ENCODE data around the gene FOXP1.

DNA sequence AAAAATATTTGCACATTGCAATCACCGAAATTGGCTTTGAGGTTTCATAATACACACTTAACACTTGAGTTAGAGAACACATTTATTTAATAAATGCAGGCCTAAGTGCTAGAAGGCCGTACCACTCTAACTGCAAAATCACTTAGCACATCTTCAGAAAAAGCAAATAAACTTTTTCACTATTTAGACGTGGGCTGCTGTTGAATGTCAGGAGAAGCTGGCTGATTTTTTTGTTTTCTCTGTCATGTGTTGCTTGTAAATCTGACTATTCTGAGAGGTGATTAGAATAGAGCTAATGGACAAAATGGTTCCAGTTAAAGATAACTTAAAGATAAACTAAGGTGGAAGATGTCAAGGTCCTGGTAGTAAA lies 265.1 kb downstream of the FOXP1 start:
- TF ChIP-seq POLR2A (IDR thresholded peaks at IDR 0.05), result no peak
- TF ChIP-seq, protein P1, sequence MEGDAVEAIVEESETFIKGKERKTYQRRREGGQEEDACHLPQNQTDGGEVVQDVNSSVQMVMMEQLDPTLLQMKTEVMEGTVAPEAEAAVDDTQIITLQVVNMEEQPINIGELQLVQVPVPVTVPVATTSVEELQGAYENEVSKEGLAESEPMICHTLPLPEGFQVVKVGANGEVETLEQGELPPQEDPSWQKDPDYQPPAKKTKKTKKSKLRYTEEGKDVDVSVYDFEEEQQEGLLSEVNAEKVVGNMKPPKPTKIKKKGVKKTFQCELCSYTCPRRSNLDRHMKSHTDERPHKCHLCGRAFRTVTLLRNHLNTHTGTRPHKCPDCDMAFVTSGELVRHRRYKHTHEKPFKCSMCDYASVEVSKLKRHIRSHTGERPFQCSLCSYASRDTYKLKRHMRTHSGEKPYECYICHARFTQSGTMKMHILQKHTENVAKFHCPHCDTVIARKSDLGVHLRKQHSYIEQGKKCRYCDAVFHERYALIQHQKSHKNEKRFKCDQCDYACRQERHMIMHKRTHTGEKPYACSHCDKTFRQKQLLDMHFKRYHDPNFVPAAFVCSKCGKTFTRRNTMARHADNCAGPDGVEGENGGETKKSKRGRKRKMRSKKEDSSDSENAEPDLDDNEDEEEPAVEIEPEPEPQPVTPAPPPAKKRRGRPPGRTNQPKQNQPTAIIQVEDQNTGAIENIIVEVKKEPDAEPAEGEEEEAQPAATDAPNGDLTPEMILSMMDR (IDR thresholded peaks at IDR 0.05), result no peak
